ENCODE measurements around the gene CELF4.

- TF ChIP-seq, protein P1, sequence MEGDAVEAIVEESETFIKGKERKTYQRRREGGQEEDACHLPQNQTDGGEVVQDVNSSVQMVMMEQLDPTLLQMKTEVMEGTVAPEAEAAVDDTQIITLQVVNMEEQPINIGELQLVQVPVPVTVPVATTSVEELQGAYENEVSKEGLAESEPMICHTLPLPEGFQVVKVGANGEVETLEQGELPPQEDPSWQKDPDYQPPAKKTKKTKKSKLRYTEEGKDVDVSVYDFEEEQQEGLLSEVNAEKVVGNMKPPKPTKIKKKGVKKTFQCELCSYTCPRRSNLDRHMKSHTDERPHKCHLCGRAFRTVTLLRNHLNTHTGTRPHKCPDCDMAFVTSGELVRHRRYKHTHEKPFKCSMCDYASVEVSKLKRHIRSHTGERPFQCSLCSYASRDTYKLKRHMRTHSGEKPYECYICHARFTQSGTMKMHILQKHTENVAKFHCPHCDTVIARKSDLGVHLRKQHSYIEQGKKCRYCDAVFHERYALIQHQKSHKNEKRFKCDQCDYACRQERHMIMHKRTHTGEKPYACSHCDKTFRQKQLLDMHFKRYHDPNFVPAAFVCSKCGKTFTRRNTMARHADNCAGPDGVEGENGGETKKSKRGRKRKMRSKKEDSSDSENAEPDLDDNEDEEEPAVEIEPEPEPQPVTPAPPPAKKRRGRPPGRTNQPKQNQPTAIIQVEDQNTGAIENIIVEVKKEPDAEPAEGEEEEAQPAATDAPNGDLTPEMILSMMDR (conservative IDR thresholded peaks at IDR 0.05; ENCODE audit: low read depth, low read length): no peak
- TF ChIP-seq EZH2 (IDR thresholded peaks at IDR 0.05; ENCODE audit: low read length, unreplicated experiment): no peak
Measured at GRCh38 chr18:37534627-37535026, 31.0 kb downstream of the CELF4 start.

All from PC-3 (cell line).